Measurements from ENCODE around the gene ZNF273. TPM values are rescaled to one million over a fixed set of nuclear protein-coding genes. Genes with fewer than 3 reads are reported as not detected.
"Not testable (repeated sequence)": the region's sequence is repeated elsewhere in the genome, so short reads cannot be mapped to it uniquely, and the experiment has no call there.

ZNF273 gene
- total RNA-seq, 1 experiment from 2014 or later, result 17.3 TPM

GRCh38 chr7:64944667-64945502, 41.8 kb downstream of the ZNF273 start:
- not testable (repeated sequence) for DNase-seq (ENCODE audit: low read depth)

GRCh38 chr7:64945503-64946175, 42.6 kb downstream of the ZNF273 start:
- no peak for DNase-seq (ENCODE audit: low read depth)

GRCh38 chr7:64946772-64947171, 43.7 kb downstream of the ZNF273 start:
- DNase-seq (ENCODE audit: low read depth), result peak; percentile 27

- DNase-seq (ENCODE audit: low read depth), result no peak
These were observed 44.4 kb downstream of the ZNF273 start for GRCh38 chr7:64947252-64948000.

GRCh38 chr7:64948774-64949173, 45.7 kb downstream of the ZNF273 start:
- not testable (repeated sequence) for DNase-seq (ENCODE audit: low read depth)

GRCh38 chr7:64950673-64951072, 47.6 kb downstream of the ZNF273 start:
- peak; percentile 28 for DNase-seq (ENCODE audit: low read depth)

GRCh38 chr7:64951250-64951848, 48.3 kb downstream of the ZNF273 start:
- peak; percentile 57 for DNase-seq (ENCODE audit: low read depth)

GRCh38 chr7:64959072-64959747, 56.1 kb downstream of the ZNF273 start:
- DNase-seq (ENCODE audit: low read depth), result no peak

GRCh38 chr7:64965594-64965993, 62.5 kb downstream of the ZNF273 start:
- no peak for DNase-seq (ENCODE audit: low read depth)

- no peak for DNase-seq (ENCODE audit: low read depth)
These were observed 75.6 kb downstream of the ZNF273 start for GRCh38 chr7:64978497-64979203.

Other genes starting within 250 kb of the ZNF273 start
- gene ZNF107, start 237.1 kb upstream of the ZNF273 start, total RNA-seq (2014; rRNA removed; shearing (Covaris generic)), result 5.9 and 8.1 TPM in 2 replicates
- 6.7 and 9.2 TPM in 2 replicates for gene ZNF138, start 108.8 kb upstream of the ZNF273 start, total RNA-seq (2014; rRNA removed; shearing (Covaris generic))
- gene ZNF117, start 87.8 kb downstream of the ZNF273 start, total RNA-seq (2014; rRNA removed; shearing (Covaris generic)), result 4.7 and 5.0 TPM in 2 replicates
- gene ERV3-1, start 103.4 kb downstream of the ZNF273 start, total RNA-seq (2014; rRNA removed; shearing (Covaris generic)), result 2.3 and 3.9 TPM in 2 replicates

Data from M059J (cell line).